ENCODE measurements around the gene HAPLN3.

HAPLN3 gene

GRCh38 chr15:88864861-88865497, 30.4 kb downstream of the HAPLN3 start:
- DNase-seq (ENCODE audit: low spot score), result no peak

GRCh38 chr15:88863412-88863811, 31.9 kb downstream of the HAPLN3 start:
- DNase-seq (ENCODE audit: low spot score), result no peak

DNA sequence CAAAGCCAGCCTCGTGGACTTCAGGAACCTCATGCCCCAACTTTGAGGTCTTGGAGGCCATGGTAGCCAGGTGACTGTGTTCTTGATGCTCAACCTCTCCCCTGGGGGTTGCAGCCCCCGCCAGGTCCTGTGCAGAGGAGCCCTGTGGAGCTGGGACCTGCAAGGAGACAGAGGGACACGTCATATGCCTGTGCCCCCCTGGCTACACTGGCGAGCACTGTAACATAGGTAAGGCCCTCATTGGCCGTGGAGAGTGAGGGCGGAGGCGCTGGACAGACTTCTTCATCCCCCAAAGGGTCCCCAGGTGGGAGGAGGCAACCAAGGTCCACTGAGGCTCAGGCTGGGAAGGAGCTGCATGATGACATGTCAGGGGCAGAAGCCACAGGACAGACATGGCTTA, 35.1 kb downstream of the HAPLN3 start:
- no peak for DNase-seq (ENCODE audit: low spot score)

- no peak for DNase-seq (ENCODE audit: low spot score)
These were observed 35.8 kb downstream of the HAPLN3 start for GRCh38 chr15:88859550-88859949.

DNA sequence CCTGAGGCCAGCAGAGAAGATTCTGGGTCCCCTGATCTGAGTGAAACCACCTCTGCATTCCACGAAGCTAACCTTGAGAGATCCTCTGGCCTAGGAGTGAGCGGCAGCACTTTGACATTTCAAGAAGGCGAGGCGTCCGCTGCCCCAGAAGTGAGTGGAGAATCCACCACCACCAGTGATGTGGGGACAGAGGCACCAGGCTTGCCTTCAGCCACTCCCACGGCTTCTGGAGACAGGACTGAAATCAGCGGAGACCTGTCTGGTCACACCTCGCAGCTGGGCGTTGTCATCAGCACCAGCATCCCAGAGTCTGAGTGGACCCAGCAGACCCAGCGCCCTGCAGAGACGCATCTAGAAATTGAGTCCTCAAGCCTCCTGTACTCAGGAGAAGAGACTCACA, 36.4 kb downstream of the HAPLN3 start:
- DNase-seq (ENCODE audit: low spot score), result no peak

DNA sequence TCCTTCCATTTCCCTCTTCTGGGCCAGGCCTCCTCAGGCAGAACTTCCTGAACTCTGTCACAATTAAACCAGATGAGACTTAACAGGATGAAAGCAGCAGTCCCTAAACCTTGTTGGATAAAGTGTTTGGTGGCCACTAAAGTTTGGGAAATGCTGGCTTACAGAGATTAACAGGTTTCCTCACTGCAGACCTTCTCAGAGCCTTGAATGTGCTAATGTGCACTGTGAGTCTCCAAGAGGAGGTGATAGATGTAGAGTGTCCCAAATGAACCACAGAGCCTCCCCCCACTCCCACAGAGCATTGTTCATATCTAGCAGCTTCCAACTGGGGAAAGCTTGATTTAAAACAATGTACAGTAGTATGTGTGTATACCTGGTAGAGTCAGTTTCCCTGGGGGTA, 42.9 kb downstream of the HAPLN3 start:
- DNase-seq (ENCODE audit: low spot score), result no peak

- DNase-seq (ENCODE audit: low spot score), result no peak
These were observed 45.8 kb downstream of the HAPLN3 start for GRCh38 chr15:88849376-88850072.

DNA sequence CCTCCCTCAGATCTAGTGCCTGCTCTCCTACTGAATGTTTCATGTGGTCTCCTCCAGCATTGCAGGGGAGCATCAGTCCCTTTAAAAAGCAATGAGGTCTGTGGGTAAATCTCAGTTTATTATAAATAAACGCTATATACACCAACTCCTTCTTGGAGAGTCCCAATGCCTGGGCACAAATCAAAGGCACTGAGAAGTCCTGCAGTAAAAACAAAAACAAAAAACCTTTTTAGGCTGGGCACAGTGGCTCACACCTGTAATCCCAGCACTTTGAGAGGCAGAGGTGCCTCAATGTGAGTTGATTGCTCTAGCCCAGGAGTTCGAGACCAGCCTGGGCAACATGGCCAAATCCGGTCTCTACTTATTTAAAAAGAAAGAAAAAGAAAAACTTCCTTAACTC, 47.1 kb downstream of the HAPLN3 start:
- DNase-seq (ENCODE audit: low spot score), result no peak

- no peak for DNase-seq (ENCODE audit: low spot score)
These were observed 48.2 kb downstream of the HAPLN3 start for GRCh38 chr15:88847144-88847543.

GRCh38 chr15:88845616-88846015, 49.7 kb downstream of the HAPLN3 start:
- DNase-seq (ENCODE audit: low spot score), result no peak

GRCh38 chr15:88844749-88845386, 50.5 kb downstream of the HAPLN3 start:
- DNase-seq (ENCODE audit: low spot score), result no peak

- DNase-seq (ENCODE audit: low spot score), result no peak
These were observed 52.0 kb downstream of the HAPLN3 start for GRCh38 chr15:88843334-88843733.

DNA sequence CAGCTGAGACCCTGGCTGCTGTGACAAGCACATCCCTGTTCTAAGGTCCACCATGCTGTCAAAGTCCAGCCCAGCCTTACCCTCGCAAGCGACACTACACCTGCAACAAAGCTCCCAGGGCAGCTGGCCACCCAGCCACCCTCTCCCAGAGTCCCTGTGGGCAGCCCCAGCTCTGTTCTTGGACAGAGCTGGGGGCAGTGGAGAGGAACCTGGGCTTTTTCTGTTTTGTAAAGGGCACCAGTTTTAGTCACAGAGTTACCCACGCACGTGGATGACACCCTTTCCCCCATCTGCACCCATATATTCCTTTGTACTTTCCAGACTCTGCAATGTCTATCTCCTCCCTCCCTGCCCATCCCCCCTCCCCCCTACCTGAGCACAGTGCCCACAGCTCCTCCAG, 53.2 kb downstream of the HAPLN3 start:
- DNase-seq (ENCODE audit: low spot score), result no peak

DNA sequence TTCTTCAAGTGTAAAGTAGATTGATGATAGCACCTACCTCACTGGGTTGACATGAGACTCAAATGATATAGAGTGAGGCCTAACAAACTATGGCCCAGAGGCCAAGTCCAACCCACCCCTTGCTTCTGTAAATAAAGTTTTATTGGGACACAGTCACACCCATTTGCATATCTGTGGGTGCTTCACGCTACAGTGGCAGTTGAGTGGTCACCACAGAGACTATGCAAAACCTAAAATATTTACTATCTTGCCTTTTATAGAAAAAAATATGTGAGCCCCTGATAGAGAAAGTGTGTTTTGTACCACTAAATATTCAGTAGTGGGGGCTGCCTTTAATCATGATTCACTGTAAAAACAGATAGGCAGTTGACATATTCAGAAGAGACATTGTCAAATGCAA, 54.1 kb downstream of the HAPLN3 start:
- no peak for DNase-seq (ENCODE audit: low spot score)

DNA sequence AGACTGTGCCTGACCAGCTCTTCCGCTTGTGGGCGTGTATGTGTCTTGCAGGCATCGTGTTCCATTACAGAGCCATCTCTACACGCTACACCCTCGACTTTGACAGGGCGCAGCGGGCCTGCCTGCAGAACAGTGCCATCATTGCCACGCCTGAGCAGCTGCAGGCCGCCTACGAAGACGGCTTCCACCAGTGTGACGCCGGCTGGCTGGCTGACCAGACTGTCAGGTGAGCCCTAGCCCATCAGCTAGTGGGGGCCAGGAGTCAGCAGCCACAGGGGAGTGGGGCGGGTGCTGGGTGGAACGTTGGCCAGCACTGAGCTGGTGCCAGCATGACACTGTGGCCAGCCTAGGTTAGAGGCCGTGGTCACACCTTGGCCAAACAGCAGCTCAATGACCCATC, 55.4 kb downstream of the HAPLN3 start:
- no peak for DNase-seq (ENCODE audit: low spot score)

DNA sequence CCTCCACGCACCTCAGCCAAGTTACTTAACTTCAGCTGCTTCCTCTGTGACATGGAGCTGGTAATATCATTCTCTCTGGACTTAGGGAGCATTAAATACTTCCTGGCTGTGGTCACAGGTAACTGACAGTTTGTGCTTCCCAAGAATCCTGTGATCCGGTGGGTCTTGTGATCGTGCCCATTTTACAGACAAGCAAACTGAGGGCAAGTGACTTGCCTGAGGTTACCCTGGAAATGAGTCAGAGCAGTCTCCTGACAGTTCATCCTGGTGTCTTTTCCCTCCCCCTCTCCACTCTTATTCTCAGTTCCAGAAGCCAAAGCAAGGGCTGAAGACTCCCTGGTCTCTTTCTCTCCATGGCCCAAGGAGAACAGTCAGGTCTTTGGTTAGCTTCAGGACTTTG, 56.2 kb downstream of the HAPLN3 start:
- DNase-seq (ENCODE audit: low spot score), result no peak

DNA sequence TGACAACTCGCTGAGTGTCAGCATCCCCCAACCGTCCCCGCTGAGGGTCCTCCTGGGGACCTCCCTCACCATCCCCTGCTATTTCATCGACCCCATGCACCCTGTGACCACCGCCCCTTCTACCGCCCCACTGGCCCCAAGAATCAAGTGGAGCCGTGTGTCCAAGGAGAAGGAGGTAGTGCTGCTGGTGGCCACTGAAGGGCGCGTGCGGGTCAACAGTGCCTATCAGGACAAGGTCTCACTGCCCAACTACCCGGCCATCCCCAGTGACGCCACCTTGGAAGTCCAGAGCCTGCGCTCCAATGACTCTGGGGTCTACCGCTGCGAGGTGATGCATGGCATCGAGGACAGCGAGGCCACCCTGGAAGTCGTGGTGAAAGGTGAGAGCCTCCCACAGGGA, 56.7 kb downstream of the HAPLN3 start:
- DNase-seq (ENCODE audit: low spot score), result no peak

GRCh38 chr15:88835646-88836045, 59.7 kb downstream of the HAPLN3 start:
- no peak for DNase-seq (ENCODE audit: low spot score)

- DNase-seq (ENCODE audit: low spot score), result no peak
These were observed 60.2 kb downstream of the HAPLN3 start for GRCh38 chr15:88835119-88835518.

- peak; percentile 4 for DNase-seq (ENCODE audit: low spot score)
These were observed 61.0 kb downstream of the HAPLN3 start for GRCh38 chr15:88834211-88834812.

- DNase-seq (ENCODE audit: low spot score), result no peak
These were observed 61.6 kb downstream of the HAPLN3 start for GRCh38 chr15:88833731-88834100.

- DNase-seq (ENCODE audit: low spot score), result no peak
These were observed 62.3 kb downstream of the HAPLN3 start for GRCh38 chr15:88832820-88833730.
